Spleen (tissue), 11 donors: Measurements from ENCODE around the gene NPLOC4. TPM values are rescaled to one million over a fixed set of nuclear protein-coding genes. Genes with fewer than 3 reads are reported as not detected.

Experiments
- DNase-seq: peaks from one replicate; pipeline ENCODE4 v3.0.0-alpha.2; 2020
- H3K27ac ChIP-seq, 8 donors: fragments of 200-600 bp; sonication (generic) in 7 of 8; 1 replicate in 4 of 8; 2 replicates in 4 of 8; pipeline versions ENCODE4 v1.5.0 to v1.8.0; 2016 to 2021; ENCODE audit warnings: inconsistent platforms in 4 of 8, mild to moderate bottlenecking in 4 of 8, moderate library complexity in 1 of 8
- H3K27me3 ChIP-seq, 7 donors: fragments of 200-600 bp; sonication (generic) in 6 of 7; replicated peaks in 1 of 7; 1 replicate in 4 of 7; 2 replicates in 3 of 7; pipeline versions ENCODE4 v1.5.0 to v1.8.0; 2016 to 2021; ENCODE audit warnings: inconsistent platforms in 3 of 7, mild to moderate bottlenecking in 1 of 7
- H3K36me3 ChIP-seq, 6 donors: fragments of 200-600 bp; sonication (generic) in 5 of 6; 1 replicate in 4 of 6; 2 replicates in 2 of 6; pipeline versions ENCODE4 v1.5.0 to v1.8.0; 2016 to 2021; ENCODE audit warnings: inconsistent platforms in 2 of 6
- H3K4me1 ChIP-seq, 6 donors: fragments of 200-600 bp; sonication (generic) in 5 of 6; 1 replicate in 3 of 6; 2 replicates in 3 of 6; pipeline versions ENCODE4 v1.5.0 to v1.8.0; 2016 to 2021; ENCODE audit warnings: inconsistent platforms in 3 of 6
- H3K4me3 ChIP-seq, 8 donors: fragments of 200-600 bp; sonication (generic) in 7 of 8; 1 replicate in 4 of 8; 2 replicates in 4 of 8; pipeline versions ENCODE4 v1.5.0 to v1.8.0; 2016 to 2021; ENCODE audit warnings: inconsistent platforms in 4 of 8, mild to moderate bottlenecking in 4 of 8, moderate library complexity in 2 of 8
- H3K9me3 ChIP-seq, 8 donors: fragments of 200-600 bp; sonication (generic) in 7 of 8; 1 replicate in 4 of 8; 2 replicates in 4 of 8; pipeline versions ENCODE4 v1.5.0 to v1.8.0; 2016 to 2021; ENCODE audit warnings: inconsistent platforms in 4 of 8
- CTCF ChIP-seq, 11 experiments: fragments of 200-600 bp in 7 of 11; fragments of 450-650 bp in 4 of 11; sonication (generic) in 4 of 11; IDR thresholded peaks in 8 of 11; conservative IDR thresholded peaks in 3 of 11; 1 replicate in 7 of 11; 2 replicates in 4 of 11; pipeline versions ENCODE4 v1.4.0 to v1.8.0; 2016 to 2021; ENCODE audit warnings: antibody characterized with exemption in 11 of 11, inconsistent platforms in 4 of 11, mild to moderate bottlenecking in 1 of 11
- POLR2A ChIP-seq, 3 donors: fragments of 450-650 bp; IDR thresholded peaks; one replicate each; pipeline ENCODE4 v1.5.1; 2017; ENCODE audit warnings: antibody characterized with exemption in 3 of 3, mild to moderate bottlenecking in 1 of 3
- POLR2AphosphoS5 ChIP-seq, 3 donors: sonication (generic); formaldehyde crosslinking; IDR thresholded peaks; one replicate each; pipeline ENCODE4 v1.5.1; 2017; ENCODE audit warnings: antibody characterized with exemption in 3 of 3
- WGBS, 5 donors: extraction: QIAGEN DNeasy Blood & Tissue Kit in 3 of 5; methylation state at CpG; one replicate each; pipeline versions ENCODE4 v1.1.5 to v1.1.7; 2013 to 2018; 5-methylcytosine and 5-hydroxymethylcytosine counted together
- intact Hi-C: fragments of 100-400 bp; cut with DNase I; formaldehyde crosslinking; loops from one replicate; pipeline ENCODE4 v1.15.0; 2023; ENCODE audit warnings: low total_unique reads
- polyA plus RNA-seq, 3 donors: library from polyadenylated mRNA; stranded (reverse); fragments of 200-250 nt; gene quantifications; one replicate each; pipeline ENCODE4 v1.2.1, GENCODE V29; 2013
- total RNA-seq, 7 donors: library from RNA; depleted of rRNA in 3 of 7; stranded (reverse); fragments of >200 nt in 3 of 7; fragmentation: NEBNext Ultra II Directional in 4 of 7; extraction: Animal tissue kit (Norgen Biotek cat#: 25700) in 4 of 7; gene quantifications; one replicate each; pipeline versions ENCODE4 v1.1.0 to v1.2.1, GENCODE V29; 2016 to 2021
- donor health status: healthy with polysubstance abuse.
- donor health status: DM: no; HTN: no; CAD: no; lungs with moderate emphysema.
- donor health status: DM: no; HTN: no; CAD: no.
- donor health status: Bipolar disorder and iron deficiency.
- donor health status: healthy.
- donor health status: DM: no; HTN: no; CAD: no.
- donor health status: DM: yes; HTN: yes; CAD: no.

The NPLOC4 gene
- total and polyA plus RNA-seq, 10 donors = 19.3 to 130 (median 81.3) TPM

- Histone ChIP-seq H3K4me1 (peaks cover 22 to 38% (median 30%) of the 10 kb centered on the region in 6 donors), H3K36me3 (no peaks in the 10 kb centered on the region), H3K27me3 (peaks cover 0 to 55% (median 0%) of the 10 kb centered on the region in 7 donors), H3K4me3 (no peak overlapping the region), H3K9me3 (no peaks in the 10 kb centered on the region), H3K27ac (no peak overlapping the region)
- WGBS, 5 donors = 61 to 77% (median 73%) methylated on average over 16 to 26 of the region's 26 CpGs
- intact Hi-C loops = no loop called here
- DNase-seq = no peak
- TF ChIP-seq POLR2A (IDR thresholded peaks at IDR 0.05) (no peak), CTCF (IDR thresholded peaks at IDR 0.05 in 8 of 11, conservative IDR thresholded peaks at IDR 0.05 in 3 of 11) (no peak), POLR2AphosphoS5 (IDR thresholded peaks at IDR 0.05) (no peak)
These were observed 114.2 kb downstream of the NPLOC4 start for GRCh38 chr17:81522491-81523401.

- no peak for TF ChIP-seq POLR2AphosphoS5 (IDR thresholded peaks at IDR 0.05)
- TF ChIP-seq CTCF (IDR thresholded peaks at IDR 0.05 in 8 of 11, conservative IDR thresholded peaks at IDR 0.05 in 3 of 11) = no peak
- TF ChIP-seq POLR2A (IDR thresholded peaks at IDR 0.05) = no peak
- Histone ChIP-seq H3K36me3 (no peaks in the 10 kb centered on the region), H3K4me1 (peaks cover 41 to 62% (median 53%) of the 10 kb centered on the region in 6 donors), H3K4me3 (peak overlapping the region in 6 of 8 donors; percentile 12 to 94 (median 58)), H3K9me3 (no peaks in the 10 kb centered on the region), H3K27me3 (peaks cover 0 to 31% (median 0%) of the 10 kb centered on the region in 7 donors), H3K27ac (peak overlapping the region in 5 of 8 donors; percentile 96 to 100 (median 100))
- WGBS, 5 donors = 63 to 75% (median 72%) methylated on average over 9 to 14 of the region's 14 CpGs
- peak; percentile 81 for DNase-seq
- intact Hi-C loops = no loop called here
These were observed 116.7 kb downstream of the NPLOC4 start for GRCh38 chr17:81520021-81520901.

GRCh38 chr17:81519284-81520020 is 117.5 kb downstream of the NPLOC4 start:
- peak; percentile 93 for DNase-seq
- Histone ChIP-seq H3K4me1 (peaks cover 41 to 65% (median 55%) of the 10 kb centered on the region in 6 donors), H3K36me3 (no peaks in the 10 kb centered on the region), H3K27me3 (peaks cover 0 to 22% (median 0%) of the 10 kb centered on the region in 7 donors), H3K4me3 (peak overlapping the region; percentile 44 to 94 (median 58)), H3K27ac (peak overlapping the region; percentile 59 to 100 (median 100)), H3K9me3 (no peaks in the 10 kb centered on the region)
- 5 to 12% (median 7%) methylated on average over 23 to 61 of the region's 61 CpGs for WGBS, 5 donors
- TF ChIP-seq CTCF (IDR thresholded peaks at IDR 0.05 in 8 of 11, conservative IDR thresholded peaks at IDR 0.05 in 3 of 11) (peak in 10 of 11 experiments; percentile 53 to 82 (median 68)), POLR2A (IDR thresholded peaks at IDR 0.05) (no peak), POLR2AphosphoS5 (IDR thresholded peaks at IDR 0.05) (peak; percentile 15 to 66 (median 48))
- intact Hi-C loops = no loop called here
